LNCaP clone FGC (cell line): ENCODE data around the gene MAPK9.

Source experiments
- DNase-seq: peaks from one replicate; pipeline ENCODE4 v3.0.0-alpha.2; 2011; ENCODE audit warnings: low read depth
- H3K4me3 ChIP-seq: 2 replicates; pipeline ENCODE4 v1.5.1; 2011; ENCODE audit warnings: mild to moderate bottlenecking, low read depth, low read length, control low read depth
- CTCF ChIP-seq: IDR thresholded peaks from 2 replicates; pipeline ENCODE4 v1.5.1; 2012; ENCODE audit warnings: mild to moderate bottlenecking; ENCODE audit not compliant: control insufficient read depth, insufficient read depth; ENCODE audit errors: extremely low read depth

MAPK9 gene

GRCh38 chr5:180335614-180336233, 43.8 kb upstream of the MAPK9 start:
- TF ChIP-seq CTCF: no peak
- H3K4me3 ChIP-seq: no peak overlapping the region
- no peak for DNase-seq

- no peak for DNase-seq
- H3K4me3 ChIP-seq: no peak overlapping the region
- TF ChIP-seq CTCF: no peak
These were observed 43.1 kb upstream of the MAPK9 start for GRCh38 chr5:180334751-180335613.

GRCh38 chr5:180334176-180334575, 42.3 kb upstream of the MAPK9 start:
- no peak overlapping the region for H3K4me3 ChIP-seq
- TF ChIP-seq CTCF: no peak
- no peak for DNase-seq

- TF ChIP-seq CTCF: no peak
- DNase-seq: no peak
- no peak overlapping the region for H3K4me3 ChIP-seq
These were observed 41.8 kb upstream of the MAPK9 start for GRCh38 chr5:180333661-180334060.

GRCh38 chr5:180332861-180333260, 41.0 kb upstream of the MAPK9 start:
- no peak for DNase-seq
- no peak overlapping the region for H3K4me3 ChIP-seq
- TF ChIP-seq CTCF: no peak

- no peak for TF ChIP-seq CTCF
- DNase-seq: no peak
- no peak overlapping the region for H3K4me3 ChIP-seq
These were observed 40.2 kb upstream of the MAPK9 start for GRCh38 chr5:180332051-180332517.
